GM19238 (cell line): ENCODE measurements around the gene ARF5.

Experiments
- DNase-seq: peaks from one replicate; pipeline ENCODE4 v3.0.0; 2011; ENCODE audit warnings: low spot score; ENCODE audit not compliant: insufficient read length

ARF5 gene

GRCh38 chr7:127588697-127589482 lies 679 bp downstream of the ARF5 start:
- no peak for DNase-seq

GRCh38 chr7:127589896-127590295 lies 1.7 kb downstream of the ARF5 start:
- DNase-seq, result no peak

GRCh38 chr7:127591189-127591588 lies 3.0 kb downstream of the ARF5 start:
- DNase-seq, result no peak

GRCh38 chr7:127591591-127591990 lies 3.4 kb downstream of the ARF5 start:
- DNase-seq, result no peak

- no peak for DNase-seq
These were observed 4.3 kb downstream of the ARF5 start for GRCh38 chr7:127592550-127592949.

GRCh38 chr7:127594490-127594889 lies 6.3 kb downstream of the ARF5 start:
- no peak for DNase-seq

- DNase-seq, result no peak
These were observed 7.5 kb downstream of the ARF5 start for GRCh38 chr7:127595737-127596136.

GRCh38 chr7:127598318-127598717 lies 10.1 kb downstream of the ARF5 start:
- DNase-seq, result no peak

GRCh38 chr7:127600885-127601284 lies 12.7 kb downstream of the ARF5 start:
- no peak for DNase-seq

GRCh38 chr7:127608446-127608845 lies 20.2 kb downstream of the ARF5 start:
- no peak for DNase-seq

- DNase-seq, result no peak
These were observed 21.1 kb downstream of the ARF5 start for GRCh38 chr7:127609297-127609696.

GRCh38 chr7:127612263-127612662 lies 24.1 kb downstream of the ARF5 start:
- no peak for DNase-seq

GRCh38 chr7:127616724-127617123 lies 28.5 kb downstream of the ARF5 start:
- no peak for DNase-seq

GRCh38 chr7:127618042-127618441 lies 29.8 kb downstream of the ARF5 start, which contains the start of gene PAX4:
TSS of gene PAX4 (minus strand) at chr7:127618142. CDS start at chr7:127615928, 2,214 bp downstream.
- DNase-seq, result no peak

GRCh38 chr7:127618775-127619174 lies 30.6 kb downstream of the ARF5 start:
- DNase-seq, result no peak

GRCh38 chr7:127619681-127620405 lies 31.6 kb downstream of the ARF5 start:
- DNase-seq, result no peak

GRCh38 chr7:127620406-127621233 lies 32.4 kb downstream of the ARF5 start:
- DNase-seq, result no peak

- no peak for DNase-seq
These were observed 37.1 kb downstream of the ARF5 start for GRCh38 chr7:127625331-127625730.

GRCh38 chr7:127628445-127628844 lies 40.2 kb downstream of the ARF5 start:
- no peak for DNase-seq

GRCh38 chr7:127629268-127629854 lies 41.1 kb downstream of the ARF5 start:
- DNase-seq, result no peak

- no peak for DNase-seq
These were observed 44.2 kb downstream of the ARF5 start for GRCh38 chr7:127632276-127632910.
